ENCODE measurements around the gene GAB3.
"Not testable (repeated sequence)": the region's sequence is repeated elsewhere in the genome, so short reads cannot be mapped to it uniquely, and the experiment has no call there.

Gene GAB3

DNA sequence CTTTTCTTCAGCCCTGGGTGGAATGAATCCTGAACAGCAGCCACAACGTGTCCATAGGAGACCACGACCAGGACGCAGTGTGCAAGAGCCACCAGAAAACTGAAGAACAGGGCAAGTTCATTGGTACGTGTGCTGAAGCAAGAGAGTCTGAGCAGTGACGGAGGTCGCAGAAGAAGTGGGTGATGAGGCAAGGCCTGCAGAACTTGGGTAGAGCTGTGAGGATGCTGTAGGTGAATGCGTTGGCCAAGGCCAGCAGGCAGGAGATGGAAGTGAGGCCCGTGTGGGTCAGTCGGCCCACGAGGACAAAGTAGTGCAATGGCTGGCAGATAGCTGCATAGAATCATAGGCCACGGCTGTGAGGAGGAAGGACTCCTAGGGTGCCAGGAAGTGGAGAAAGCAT, 91.9 kb downstream of the GAB3 start:
- DNase-seq (ENCODE audit: low read depth in 4 of 4, low spot score in 1 of 4), result no peak

GRCh38 chrX:154658187-154658586, 92.7 kb downstream of the GAB3 start:
- DNase-seq (ENCODE audit: low read depth in 4 of 4, low spot score in 1 of 4), result no peak

DNA sequence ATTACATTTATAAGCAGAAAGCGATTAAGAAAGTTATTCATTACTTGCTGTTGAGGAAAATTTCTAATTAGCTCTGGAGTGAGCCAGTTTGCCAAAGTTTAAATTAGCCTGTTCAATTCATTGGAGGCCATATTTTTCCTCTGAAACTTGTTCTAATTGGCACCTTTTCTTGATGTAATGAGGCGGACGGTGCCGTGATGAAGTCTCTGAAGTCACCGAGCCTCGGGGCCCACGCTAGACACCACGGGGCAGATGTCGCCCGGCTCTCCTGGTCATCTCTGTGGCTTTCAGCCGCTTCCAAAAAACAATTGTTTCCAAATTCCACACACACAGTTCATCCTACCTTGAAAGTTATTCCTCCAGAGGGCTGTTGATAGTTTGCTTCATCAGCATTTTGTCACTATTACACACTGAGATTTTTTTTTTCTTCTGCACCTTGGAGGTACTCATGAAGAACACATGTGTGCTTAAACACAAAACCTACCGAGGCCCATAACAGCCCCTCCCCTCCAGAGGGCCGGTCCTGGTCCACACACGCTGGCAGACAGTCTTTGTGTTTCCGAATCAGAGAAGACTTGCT, 93.6 kb downstream of the GAB3 start:
- DNase-seq (ENCODE audit: low read depth in 4 of 4, low spot score in 1 of 4), result no peak

DNA sequence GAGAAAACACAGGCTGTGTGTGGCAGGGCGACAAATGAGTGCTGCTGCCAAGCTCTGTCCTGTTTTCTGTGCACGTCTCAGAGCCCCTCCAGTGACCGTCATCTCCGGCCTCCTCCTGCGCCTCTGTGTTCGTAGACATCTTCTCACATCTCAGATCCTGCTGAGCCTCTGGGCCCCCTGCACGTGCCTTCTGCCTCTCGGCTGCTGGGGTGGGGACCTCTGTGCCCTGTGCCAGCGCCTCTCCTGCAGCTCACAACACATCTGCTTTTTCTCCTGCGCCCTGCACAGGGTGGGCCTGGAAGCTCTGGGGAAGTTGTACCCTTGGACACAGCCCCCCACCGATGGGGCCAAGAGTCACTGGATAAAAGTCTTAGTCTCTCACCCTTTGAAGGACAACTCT, 95.1 kb downstream of the GAB3 start:
- DNase-seq (ENCODE audit: low read depth in 4 of 4, low spot score in 1 of 4), result no peak

DNA sequence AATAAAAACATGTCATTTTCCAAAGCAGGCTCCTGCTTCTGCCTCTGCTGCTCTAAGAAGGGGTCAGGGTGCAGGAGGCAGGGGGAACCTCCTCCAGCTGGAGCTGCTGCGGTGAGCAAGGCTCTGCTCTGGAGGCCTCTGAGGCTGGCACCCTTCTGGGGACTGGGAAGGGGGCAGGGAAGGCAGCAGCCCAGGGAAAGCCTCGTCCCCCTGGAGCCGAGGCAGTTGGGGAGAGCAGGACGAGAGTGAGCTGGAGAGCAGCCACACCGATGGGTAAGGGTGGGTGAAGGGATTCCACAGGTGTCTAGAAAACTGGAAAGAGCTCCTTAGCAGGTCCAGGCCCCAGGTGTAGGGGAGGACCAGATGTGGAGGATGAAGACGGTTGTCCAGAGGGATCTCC, 95.5 kb downstream of the GAB3 start:
- no peak for DNase-seq (ENCODE audit: low read depth in 4 of 4, low spot score in 1 of 4)

DNA sequence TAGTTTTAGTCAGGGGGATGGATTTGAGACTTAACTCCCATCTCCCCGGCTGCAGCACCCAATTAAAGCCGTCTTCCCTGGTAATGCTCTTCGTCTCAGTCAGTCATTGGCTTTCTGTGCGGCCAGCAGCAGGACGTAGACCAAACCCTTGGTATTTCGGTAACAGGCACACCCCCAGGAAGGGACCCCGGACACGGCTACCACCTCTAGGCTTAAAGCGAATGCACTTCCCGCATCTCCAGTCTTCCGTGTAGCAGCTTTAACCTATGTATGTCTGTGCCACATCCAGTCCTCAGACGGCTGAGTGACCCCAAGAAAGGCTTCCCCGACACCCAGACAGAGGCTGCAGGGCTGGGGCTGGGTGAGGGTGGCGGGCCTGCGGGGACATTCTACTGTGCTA, 96.0 kb downstream of the GAB3 start:
- DNase-seq (ENCODE audit: low read depth in 4 of 4, low spot score in 1 of 4), result no peak

DNA sequence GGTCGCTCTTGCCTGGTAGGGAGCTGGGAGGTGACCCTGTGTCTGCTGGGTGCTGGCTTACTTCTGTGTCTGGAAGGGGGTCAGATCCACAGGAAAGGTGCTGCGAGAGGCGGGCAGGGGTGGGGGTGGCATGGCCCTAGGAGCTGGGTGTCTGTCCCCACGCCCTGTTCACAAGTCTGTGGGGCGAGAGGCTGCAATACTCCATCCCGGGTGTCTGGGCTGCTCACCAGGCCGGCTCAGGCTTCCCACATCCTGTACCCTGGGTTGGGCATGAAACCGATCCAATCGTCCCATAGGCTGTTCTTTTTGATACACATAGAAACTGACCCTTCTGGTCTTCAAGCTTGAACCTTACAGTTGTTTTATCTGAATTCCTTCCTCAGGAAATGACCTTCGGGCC, 96.5 kb downstream of the GAB3 start:
- no peak for DNase-seq (ENCODE audit: low read depth in 4 of 4, low spot score in 1 of 4)

GRCh38 chrX:154653413-154653812, 97.5 kb downstream of the GAB3 start, which contains the start of gene CTAG2:
Gene CTAG2, minus strand, starts transcription at chrX:154653579. Its CDS starts 64 bp downstream, at chrX:154653515.
- DNase-seq (ENCODE audit: low read depth in 4 of 4, low spot score in 1 of 4), result not testable (repeated sequence)

- no peak for DNase-seq (ENCODE audit: low read depth in 4 of 4, low spot score in 1 of 4)
These were observed 97.9 kb downstream of the GAB3 start for GRCh38 chrX:154653048-154653401.

DNA sequence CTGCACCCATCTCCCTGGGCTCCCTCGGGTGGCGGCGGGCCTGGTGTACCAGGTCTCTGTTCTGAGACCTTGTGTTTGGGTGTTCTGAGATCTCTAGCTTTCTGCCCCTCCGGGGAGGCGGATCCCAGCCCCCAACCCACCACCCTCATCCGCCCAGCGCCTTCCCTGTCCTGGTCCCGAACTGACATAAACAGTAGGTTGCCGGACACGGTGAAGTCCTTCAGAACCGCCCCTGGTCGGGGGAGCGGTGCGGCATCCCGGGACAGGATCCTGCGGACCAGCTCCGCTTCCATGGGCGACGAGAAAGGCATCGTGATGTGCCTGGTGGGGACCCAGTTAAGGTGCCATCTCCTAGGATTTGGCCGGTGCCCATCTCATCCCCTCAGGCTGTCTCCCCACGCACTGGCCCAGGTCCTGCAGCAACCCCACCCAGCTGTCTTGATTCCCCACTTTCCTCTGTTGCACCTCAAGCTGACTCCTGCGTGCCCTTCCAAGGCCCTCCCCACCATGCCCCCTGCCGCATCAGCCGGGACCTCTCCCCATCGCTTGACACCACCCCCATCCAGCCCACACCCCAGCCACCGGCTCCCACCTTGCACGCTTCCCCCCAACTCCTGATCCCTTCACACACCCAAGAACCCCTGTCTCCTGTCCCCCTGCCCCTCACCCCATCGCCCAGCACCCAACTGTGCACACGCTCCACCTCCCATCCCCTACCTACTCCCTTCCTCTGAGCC, 98.4 kb downstream of the GAB3 start:
- no peak for DNase-seq (ENCODE audit: low read depth in 4 of 4, low spot score in 1 of 4)

- DNase-seq (ENCODE audit: low read depth in 4 of 4, low spot score in 1 of 4), result no peak
These were observed 100.7 kb downstream of the GAB3 start for GRCh38 chrX:154650221-154650510.

GRCh38 chrX:154649503-154650220, 101.2 kb downstream of the GAB3 start:
- DNase-seq (ENCODE audit: low read depth in 4 of 4, low spot score in 1 of 4), result no peak

- DNase-seq (ENCODE audit: low read depth in 4 of 4, low spot score in 1 of 4), result no peak
These were observed 101.9 kb downstream of the GAB3 start for GRCh38 chrX:154648931-154649330.

GRCh38 chrX:154645745-154646378, 105.0 kb downstream of the GAB3 start:
- DNase-seq (ENCODE audit: low read depth in 4 of 4, low spot score in 1 of 4), result not testable (repeated sequence)

- not testable (repeated sequence) for DNase-seq (ENCODE audit: low read depth in 4 of 4, low spot score in 1 of 4)
These were observed 107.2 kb downstream of the GAB3 start for GRCh38 chrX:154643708-154644107.

DNA sequence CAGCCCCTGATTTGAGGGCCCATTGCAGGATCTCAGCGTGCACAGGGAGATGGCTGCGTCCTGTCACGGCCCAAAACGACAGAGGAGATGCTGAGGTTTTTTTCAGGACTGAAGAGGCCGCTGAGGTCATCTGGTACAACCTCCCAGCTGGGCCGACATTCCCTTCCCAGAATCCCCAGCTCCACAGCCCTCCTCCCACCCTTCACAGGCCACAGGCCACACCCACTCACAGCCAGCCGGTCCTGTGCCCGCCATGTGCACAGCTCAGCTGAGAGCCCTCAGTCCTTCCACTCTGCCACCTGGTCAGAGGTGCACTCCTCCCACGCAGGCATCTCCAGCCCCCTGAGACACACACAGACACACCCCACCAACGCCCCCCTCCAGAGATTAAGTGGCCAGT, 109.1 kb downstream of the GAB3 start:
- DNase-seq (ENCODE audit: low read depth in 4 of 4, low spot score in 1 of 4), result not testable (repeated sequence)

DNA sequence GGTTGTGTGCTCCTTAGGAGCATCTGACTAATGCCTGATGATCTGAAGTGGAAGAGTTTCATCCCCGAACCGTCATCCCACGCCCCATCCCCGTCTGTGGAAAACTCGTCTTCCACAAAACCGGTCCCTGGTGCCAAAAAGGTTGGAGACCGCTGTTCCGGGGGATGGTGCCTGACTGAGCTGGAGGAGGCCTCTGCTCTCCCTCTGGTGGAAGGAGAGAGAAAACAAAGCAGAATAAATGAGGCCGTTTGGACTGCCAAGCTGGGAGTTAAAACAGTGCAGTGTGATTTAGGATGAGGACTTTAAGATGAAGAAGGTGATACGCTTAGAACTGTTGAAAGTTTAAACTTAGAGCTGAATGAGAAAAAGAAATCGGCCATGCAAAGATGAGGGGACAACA, 117.2 kb downstream of the GAB3 start:
- not testable (repeated sequence) for DNase-seq (ENCODE audit: low read depth in 4 of 4, low spot score in 1 of 4)

- DNase-seq (ENCODE audit: low read depth in 4 of 4, low spot score in 1 of 4), result not testable (repeated sequence)
These were observed 119.9 kb downstream of the GAB3 start for GRCh38 chrX:154630949-154631348.

DNA sequence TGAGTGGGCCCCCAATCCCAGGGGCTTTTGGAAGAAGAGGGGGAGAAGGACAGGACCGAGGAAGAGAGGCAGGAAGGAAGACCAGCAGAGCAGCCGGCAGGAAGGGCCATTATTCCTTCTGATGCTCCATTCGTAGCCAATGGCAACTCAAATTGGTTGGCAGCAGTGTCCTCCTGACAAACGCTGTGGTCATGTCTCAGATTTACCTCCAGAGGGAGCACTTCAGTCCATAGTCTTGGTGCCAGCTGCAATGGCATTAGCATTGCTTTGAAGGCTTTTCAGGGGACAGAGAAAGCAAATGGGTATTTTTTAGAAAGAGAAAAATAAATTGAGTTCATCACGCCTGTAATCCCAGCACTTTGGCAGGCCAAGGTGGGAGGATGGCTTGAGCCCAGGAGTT, 121.9 kb downstream of the GAB3 start:
- DNase-seq (ENCODE audit: low read depth in 4 of 4, low spot score in 1 of 4), result not testable (repeated sequence)
